MM.1S (cell line): ENCODE measurements around the gene ENO3.

Source experiments
- DNase-seq: peaks from one replicate; pipeline ENCODE4 v3.0.0-alpha.2; 2015
- H2AFZ ChIP-seq: fragments of 300-600 bp; sonication (generic); 2 replicates; pipeline ENCODE4 v1.6.0; 2016; ENCODE audit warnings: antibody characterized with exemption, low read length
- H3F3A ChIP-seq: fragments of 300-600 bp; sonication (generic); 2 replicates; pipeline ENCODE4 v1.6.1; 2016; ENCODE audit warnings: mild to moderate bottlenecking, antibody characterized with exemption, low read length, moderate library complexity, mixed read lengths; ENCODE audit not compliant: insufficient read depth
- H3K27ac ChIP-seq: fragments of 300-600 bp; sonication (generic); 2 replicates; pipeline ENCODE4 v1.5.1; 2016; ENCODE audit warnings: mild to moderate bottlenecking, low read length
- H3K27me3 ChIP-seq: fragments of 300-600 bp; sonication (generic); replicated peaks from 2 replicates; pipeline ENCODE4 v1.6.0; 2016; ENCODE audit warnings: low read length; ENCODE audit not compliant: insufficient read depth
- H3K36me3 ChIP-seq: fragments of 300-600 bp; sonication (generic); replicated peaks from 2 replicates; pipeline ENCODE4 v1.6.1; 2016; ENCODE audit warnings: mild to moderate bottlenecking, low read length, mixed read lengths; ENCODE audit not compliant: insufficient read depth
- H3K4me1 ChIP-seq: fragments of 300-600 bp; sonication (generic); 2 replicates; pipeline ENCODE4 v1.6.1; 2016; ENCODE audit warnings: low read length, mixed read lengths
- H3K4me2 ChIP-seq: fragments of 300-600 bp; sonication (generic); 2 replicates; pipeline ENCODE4 v1.6.0; 2016; ENCODE audit warnings: low read depth, low read length
- H3K4me3 ChIP-seq: fragments of 300-600 bp; sonication (generic); 2 replicates; pipeline ENCODE4 v1.5.1; 2016; ENCODE audit warnings: low read length, mixed read lengths
- H3K79me2 ChIP-seq: fragments of 300-600 bp; sonication (generic); 2 replicates; pipeline ENCODE4 v1.6.1; 2016; ENCODE audit warnings: mixed run types, low read length, mixed read lengths
- H3K9ac ChIP-seq: fragments of 300-600 bp; sonication (generic); 2 replicates; pipeline ENCODE4 v1.6.1; 2016; ENCODE audit warnings: low read length, mixed read lengths
- H3K9me2 ChIP-seq: fragments of 300-600 bp; sonication (generic); replicated peaks from 2 replicates; pipeline ENCODE4 v1.6.1; 2016; ENCODE audit warnings: mild to moderate bottlenecking, low read length, mixed read lengths; ENCODE audit not compliant: insufficient read depth
- H3K9me3 ChIP-seq: fragments of 300-600 bp; sonication (generic); replicated peaks from 2 replicates; pipeline ENCODE4 v1.6.1; 2016; ENCODE audit warnings: mild to moderate bottlenecking, low read length, mixed read lengths; ENCODE audit not compliant: insufficient read depth
- H4K20me1 ChIP-seq: fragments of 300-600 bp; sonication (generic); 2 replicates; pipeline ENCODE4 v1.6.1; 2016; ENCODE audit warnings: mild to moderate bottlenecking, low read length, moderate library complexity, mixed read lengths; ENCODE audit not compliant: insufficient read depth
- CTCF ChIP-seq: fragments of 300-600 bp; sonication (generic); IDR thresholded peaks from 2 replicates; pipeline ENCODE4 v1.5.1; 2016; ENCODE audit warnings: antibody characterized with exemption, low read length, mixed read lengths
- EZH2 ChIP-seq: fragments of 300-600 bp; sonication (generic); optimal IDR thresholded peaks from 2 replicates; pipeline ENCODE3; 2017; ENCODE audit warnings: low read depth, mild to moderate bottlenecking, antibody characterized with exemption, low read length, mixed read lengths
- EZH2phosphoT487 ChIP-seq: fragments of 300-600 bp; sonication (generic); IDR thresholded peaks from 2 replicates; pipeline ENCODE4 v1.6.1; 2018; ENCODE audit warnings: antibody characterized with exemption, low read length

Gene ENO3

DNA sequence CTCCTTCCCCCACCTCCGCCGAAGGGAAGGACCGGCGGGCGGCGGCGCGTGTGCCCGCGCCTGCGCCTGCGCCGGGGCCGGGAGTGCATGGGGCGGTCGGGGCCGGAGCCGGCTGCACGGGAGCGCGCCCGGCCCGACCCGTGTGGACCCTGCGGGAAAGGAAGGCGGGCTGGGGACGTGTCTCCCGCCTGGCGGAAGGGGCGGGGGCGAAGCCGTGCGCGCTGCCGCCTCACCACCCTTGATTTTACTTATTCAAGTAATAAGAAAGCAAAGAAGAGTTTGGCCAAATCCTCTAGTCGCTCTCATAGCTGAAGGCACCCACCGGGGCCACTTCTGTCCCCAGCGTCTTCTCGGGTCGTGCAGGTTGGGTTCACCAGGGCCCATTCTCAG lies 2.0 kb upstream of the ENO3 start:
- peak; percentile 90 for DNase-seq
- TF ChIP-seq EZH2 (no peak), CTCF (no peak), EZH2phosphoT487 (no peak)
- H3K9me3 ChIP-seq: no peaks in the 10 kb centered on the region
- H3K4me2 ChIP-seq: peak overlapping the region; percentile 94
- no peaks in the 10 kb centered on the region for H3K27me3 ChIP-seq
- peak overlapping the region; percentile 100 for H3K27ac ChIP-seq
- H4K20me1 ChIP-seq: peaks cover 28% of the 10 kb centered on the region
- H3K9me2 ChIP-seq: no peaks in the 10 kb centered on the region
- H3K9ac ChIP-seq: peak overlapping the region; percentile 99
- peaks cover 50% of the 10 kb centered on the region for H3K79me2 ChIP-seq
- H3K4me3 ChIP-seq: peak overlapping the region; percentile 99
- H3K4me1 ChIP-seq: peaks cover 39% of the 10 kb centered on the region
- no peaks in the 10 kb centered on the region for H3K36me3 ChIP-seq
- H2AFZ ChIP-seq: peak overlapping the region; percentile 74
- peaks cover 58% of the 10 kb centered on the region for H3F3A ChIP-seq

- TF ChIP-seq EZH2phosphoT487 (no peak), CTCF (no peak), EZH2 (no peak)
- Histone ChIP-seq H4K20me1 (peaks cover 24% of the 10 kb centered on the region), H3K36me3 (no peaks in the 10 kb centered on the region), H3K79me2 (peaks cover 44% of the 10 kb centered on the region), H3K9ac (peak overlapping the region; percentile 99), H3K4me1 (peaks cover 34% of the 10 kb centered on the region), H3K9me2 (no peaks in the 10 kb centered on the region), H3K4me3 (peak overlapping the region; percentile 99), H3K27me3 (no peaks in the 10 kb centered on the region), H3F3A (peaks cover 52% of the 10 kb centered on the region), H2AFZ (peak overlapping the region; percentile 80), H3K9me3 (no peaks in the 10 kb centered on the region), H3K4me2 (peak overlapping the region; percentile 94), H3K27ac (peak overlapping the region; percentile 100)
- DNase-seq: peak; percentile 97
These were observed 1.4 kb upstream of the ENO3 start for GRCh38 chr17:4949321-4950074.

DNA sequence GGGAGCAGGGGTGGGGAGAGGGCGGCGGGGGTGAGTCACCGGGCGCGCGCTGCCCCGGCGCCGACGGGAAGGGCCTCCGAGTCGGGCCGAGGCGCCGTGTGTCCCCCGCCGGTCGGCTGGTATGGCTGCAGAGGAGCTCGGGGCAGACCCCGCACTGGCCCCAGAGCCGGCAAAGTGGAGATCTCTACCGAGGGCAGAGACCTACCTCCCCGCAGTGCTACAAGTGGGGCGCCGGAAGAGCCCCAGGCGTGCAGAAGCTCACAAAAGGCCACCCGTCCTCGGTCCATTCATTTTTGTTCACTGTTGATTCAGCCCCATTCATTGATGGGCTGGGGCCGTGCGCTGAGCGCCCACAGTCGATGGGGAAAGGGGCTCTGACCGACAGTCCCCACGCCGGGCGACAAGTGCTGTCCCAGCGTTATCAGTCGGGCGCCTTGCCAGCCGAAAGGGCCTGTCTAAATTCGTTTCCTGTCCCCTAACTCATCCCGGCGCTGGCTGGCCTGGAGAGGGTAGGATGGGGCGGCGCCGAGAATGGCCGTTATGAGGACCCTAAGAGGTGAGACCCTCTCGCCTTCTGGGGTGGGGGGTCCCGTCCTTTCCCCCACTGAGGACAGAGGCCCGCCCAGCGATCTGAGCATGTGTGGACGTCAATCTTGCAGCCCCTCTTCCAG lies 709 bp upstream of the ENO3 start:
- Histone ChIP-seq H3K27me3 (no peaks in the 10 kb centered on the region), H3K36me3 (no peaks in the 10 kb centered on the region), H3K9me3 (no peaks in the 10 kb centered on the region), H3K79me2 (peaks cover 37% of the 10 kb centered on the region), H4K20me1 (peaks cover 18% of the 10 kb centered on the region), H3K4me2 (peak overlapping the region; percentile 97), H3F3A (peaks cover 45% of the 10 kb centered on the region), H3K4me3 (peak overlapping the region; percentile 81), H3K9me2 (no peaks in the 10 kb centered on the region), H3K4me1 (peaks cover 27% of the 10 kb centered on the region), H2AFZ (peak overlapping the region; percentile 83), H3K27ac (peak overlapping the region; percentile 100), H3K9ac (peak overlapping the region; percentile 99)
- DNase-seq: peak; percentile 52
- TF ChIP-seq EZH2phosphoT487 (no peak), EZH2 (no peak), CTCF (no peak)
